HG03139 (cell line): ENCODE data around the gene GSTM4.
"Not testable (repeated sequence)": the region's sequence is repeated elsewhere in the genome, so short reads cannot be mapped to it uniquely, and the experiment has no call there.

Experiments used
- ATAC-seq: cut with Tn5 transposase; IDR thresholded peaks from one replicate; pipeline ENCODE4 v1.9.1; 2021; ENCODE audit not compliant: unreplicated experiment

GSTM4 gene

DNA sequence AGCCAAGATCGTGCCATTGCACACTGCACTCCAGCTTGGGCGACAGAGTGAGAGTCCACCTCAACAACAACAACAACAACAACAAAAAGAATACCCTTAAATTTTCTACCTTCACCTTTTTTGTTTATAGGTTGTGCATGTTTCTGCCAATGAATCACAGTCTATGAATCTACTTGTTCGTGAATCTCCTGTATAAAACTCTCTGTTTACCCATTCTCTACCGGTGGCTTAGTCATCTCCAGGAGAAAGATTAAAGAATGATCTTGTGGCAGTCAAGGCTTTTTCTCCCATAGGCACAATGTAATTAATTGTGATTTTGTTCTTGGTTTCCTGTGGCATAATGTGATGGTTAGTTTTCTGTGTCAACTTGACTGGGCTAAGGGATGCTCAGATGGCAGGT, 42.0 kb downstream of the GSTM4 start:
- ATAC-seq, result not testable (repeated sequence)

- ATAC-seq, result not testable (repeated sequence)
These were observed 47.0 kb downstream of the GSTM4 start for GRCh38 chr1:109702940-109703339.

DNA sequence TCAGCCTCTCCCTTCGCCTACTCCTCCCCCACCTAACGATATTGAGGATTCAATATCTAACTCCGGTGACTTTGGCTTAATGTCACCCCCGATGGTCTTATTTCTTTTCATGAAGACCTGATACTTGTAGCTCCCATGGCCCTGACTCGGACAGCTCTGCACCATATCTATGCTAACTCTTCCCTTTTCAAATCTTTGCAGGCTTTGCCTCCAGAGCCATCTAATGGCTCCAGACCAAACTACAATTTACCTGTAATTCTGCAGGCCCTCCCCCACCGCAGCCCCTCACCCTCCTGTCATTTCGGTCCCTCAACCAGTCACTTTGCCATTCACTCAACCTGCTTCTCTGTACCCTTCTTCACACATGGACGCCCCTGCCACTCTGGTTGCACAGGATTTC, 48.3 kb downstream of the GSTM4 start:
- ATAC-seq, result no peak

DNA sequence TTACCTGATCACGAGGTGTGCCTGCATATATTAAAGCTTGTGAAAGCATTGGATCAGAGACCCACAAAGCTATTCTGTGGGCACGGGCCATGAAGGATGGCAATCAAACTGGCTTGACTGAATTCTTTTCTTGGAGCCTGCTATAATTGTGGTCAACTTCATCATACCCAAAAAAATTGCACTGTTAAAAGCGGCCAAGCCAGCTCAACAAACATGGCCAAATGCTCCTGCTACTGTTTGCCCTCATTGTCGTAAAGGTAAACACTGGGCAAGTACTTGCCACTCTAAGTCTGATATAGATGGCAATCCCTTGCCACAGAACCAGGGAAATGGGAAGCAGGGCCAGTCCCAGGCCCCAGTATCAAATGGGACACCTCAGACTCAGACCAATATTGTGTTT, 49.5 kb downstream of the GSTM4 start:
- no peak for ATAC-seq

DNA sequence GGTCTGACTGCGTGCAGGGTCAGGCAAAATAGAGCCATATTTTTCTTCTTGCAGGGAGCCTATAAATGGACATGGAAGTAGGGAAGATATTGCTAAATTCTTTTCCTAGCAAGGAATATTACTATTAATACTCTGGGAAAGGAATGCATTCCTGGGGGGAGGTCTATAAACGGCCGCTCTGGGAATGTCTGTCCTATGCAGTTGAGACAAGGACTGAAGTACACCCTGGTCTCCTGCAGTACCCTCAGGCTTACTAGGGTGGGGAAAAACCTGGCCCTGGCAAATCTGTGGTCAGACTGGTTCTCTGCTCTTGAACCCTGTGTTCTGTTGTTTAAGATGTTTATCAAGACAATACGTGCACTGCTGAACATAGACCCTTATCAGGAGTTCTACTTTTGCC, 53.0 kb downstream of the GSTM4 start:
- ATAC-seq, result not testable (repeated sequence)

- not testable (repeated sequence) for ATAC-seq
These were observed 53.9 kb downstream of the GSTM4 start for GRCh38 chr1:109709822-109710221.
